Mucosa of descending colon (tissue), 3 donors: ENCODE data around the gene CTSE. TPM values are rescaled to one million over a fixed set of nuclear protein-coding genes. Genes with fewer than 3 reads are reported as not detected.
A peak's percentile ranks its signal among the peaks of the same experiment; 100 is the strongest.

ENCODE experiments used
- ATAC-seq: fragments of 200-7000 bp; cut with Tn5 transposase; one replicate; pipeline ENCODE4 v1.9.1; 2020; ENCODE audit warnings: mild to moderate bottlenecking, moderate library complexity
- DNase-seq, 3 donors: peaks; one replicate each; pipeline ENCODE4 v3.0.0-alpha.2; 2020
- H3K36me3 ChIP-seq: fragments of 200-600 bp; one replicate; pipeline ENCODE4 v1.8.0; 2021; ENCODE audit warnings: low read depth, mild to moderate bottlenecking
- H3K4me1 ChIP-seq: fragments of 200-600 bp; one replicate; pipeline ENCODE4 v1.8.0; 2021; ENCODE audit warnings: low read depth, mild to moderate bottlenecking
- H3K4me3 ChIP-seq: fragments of 200-600 bp; one replicate; pipeline ENCODE4 v1.8.0; 2021; ENCODE audit warnings: mild to moderate bottlenecking
- H3K9me3 ChIP-seq: fragments of 200-600 bp; one replicate; pipeline ENCODE4 v1.8.0; 2021; ENCODE audit warnings: mild to moderate bottlenecking
- CTCF ChIP-seq: fragments of 200-600 bp; IDR thresholded peaks from one replicate; pipeline ENCODE4 v1.8.0; 2022; ENCODE audit warnings: antibody characterized with exemption, mild to moderate bottlenecking
- intact Hi-C, 2 donors: fragments of 100-400 bp; cut with DNase I in 1 of 2; cut with micrococcal nuclease in 1 of 2; formaldehyde crosslinking; loops; one replicate each; pipeline versions ENCODE4 v1.11.0 to v1.11.1; 2022; cut with DNase I, micrococcal nuclease
- total RNA-seq, 3 donors: library from RNA; stranded (reverse); fragmentation: NEBNext Ultra II Directional in 2 of 3; extraction: Animal tissue kit (Norgen Biotek cat#: 25700) in 2 of 3; gene quantifications; one replicate each; pipeline versions ENCODE4 v1.2.1 to v1.2.4, GENCODE V29; 2021 to 2023
- donor health status: DM: no; HTN: no; CAD: no; lungs with moderate emphysema.
- donor health status: DM: no; HTN: no; CAD: no.
- donor health status: DM: no; HTN: yes; CAD: no.

The CTSE gene
- total RNA-seq, 3 donors from 2014 or later, result 6.5 to 26.1 (median 17.7) TPM

DNA sequence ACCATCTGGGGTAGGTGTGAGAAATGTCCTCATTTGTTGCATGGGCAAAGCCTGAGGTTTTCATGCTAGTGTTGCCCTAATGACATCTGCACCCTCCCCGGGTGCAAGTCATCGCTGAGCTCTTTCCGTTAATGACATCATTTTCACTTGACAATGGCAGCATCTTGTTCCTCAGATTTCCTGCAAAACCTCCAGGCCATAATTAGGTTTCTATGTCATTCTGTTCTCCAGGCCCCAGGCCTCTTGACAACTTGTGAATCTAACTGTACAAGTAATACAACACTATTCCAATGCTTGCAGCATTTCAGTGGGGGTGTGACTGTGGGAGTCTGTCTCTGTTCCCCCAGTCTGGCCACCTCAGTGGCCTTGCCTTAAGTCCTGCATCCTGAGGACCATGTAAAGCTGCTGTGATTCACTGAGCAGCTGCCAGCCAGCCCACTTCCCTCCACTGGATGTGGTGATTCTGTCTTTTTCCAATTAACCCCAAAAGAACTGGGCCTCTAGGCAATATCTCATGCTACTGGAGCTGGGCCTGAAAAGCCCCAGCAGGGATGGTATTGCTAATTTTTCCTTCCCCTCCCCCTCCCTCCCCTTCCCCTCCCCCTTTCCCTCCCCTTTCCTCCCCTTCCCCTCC is 43.3 kb downstream of the CTSE start:
- H3K9me3 ChIP-seq, result no peaks in the 10 kb centered on the region
- H3K36me3 ChIP-seq, result no peaks in the 10 kb centered on the region
- DNase-seq (no peak), ATAC-seq (no peak)
- no peak for TF ChIP-seq CTCF
- H3K4me3 ChIP-seq, result no peak overlapping the region
- intact Hi-C loops, result loop anchor here (5.0 to 10.0 kb wide), 2 partner anchors 124 to 127 kb away; no protein-coding TSS in a partner anchor
- no peaks in the 10 kb centered on the region for H3K4me1 ChIP-seq

DNA sequence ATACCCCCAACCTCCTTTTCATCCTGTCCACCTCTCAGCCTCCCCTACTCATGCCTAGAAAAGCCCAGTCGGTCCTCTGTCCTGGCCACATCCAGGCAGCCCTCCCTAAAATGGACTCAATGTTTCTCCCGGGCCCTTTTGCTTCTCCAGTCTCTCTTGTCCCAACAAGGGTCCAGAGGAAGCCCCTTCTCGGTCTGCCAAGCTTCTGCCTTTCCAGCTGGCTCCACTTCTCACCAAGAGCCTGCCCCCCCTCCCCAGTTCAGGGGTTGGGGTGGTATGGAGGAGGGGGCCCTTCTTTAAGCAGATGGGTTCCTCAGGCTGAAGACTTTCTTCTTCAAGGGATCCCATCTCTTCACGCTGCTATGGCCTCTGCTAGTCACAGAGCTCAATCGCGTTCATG is 44.4 kb downstream of the CTSE start:
- no peak for TF ChIP-seq CTCF
- DNase-seq (no peak), ATAC-seq (no peak)
- Histone ChIP-seq H3K9me3 (no peaks in the 10 kb centered on the region), H3K36me3 (no peaks in the 10 kb centered on the region), H3K4me3 (no peak overlapping the region), H3K4me1 (no peaks in the 10 kb centered on the region)
- intact Hi-C loops, result loop anchor here (5.0 kb wide), 2 partner anchors 62 to 187 kb away; no protein-coding TSS in a partner anchor

GRCh38 chr1:205978676-205979075 is 45.0 kb downstream of the CTSE start:
- Histone ChIP-seq H3K4me1 (no peaks in the 10 kb centered on the region), H3K9me3 (no peaks in the 10 kb centered on the region), H3K4me3 (no peak overlapping the region), H3K36me3 (no peaks in the 10 kb centered on the region)
- no peak for TF ChIP-seq CTCF
- ATAC-seq, result no peak
- intact Hi-C loops, result loop anchor here (5.0 kb wide), 2 partner anchors 61 to 186 kb away; no protein-coding TSS in a partner anchor
- no peak for DNase-seq

DNA sequence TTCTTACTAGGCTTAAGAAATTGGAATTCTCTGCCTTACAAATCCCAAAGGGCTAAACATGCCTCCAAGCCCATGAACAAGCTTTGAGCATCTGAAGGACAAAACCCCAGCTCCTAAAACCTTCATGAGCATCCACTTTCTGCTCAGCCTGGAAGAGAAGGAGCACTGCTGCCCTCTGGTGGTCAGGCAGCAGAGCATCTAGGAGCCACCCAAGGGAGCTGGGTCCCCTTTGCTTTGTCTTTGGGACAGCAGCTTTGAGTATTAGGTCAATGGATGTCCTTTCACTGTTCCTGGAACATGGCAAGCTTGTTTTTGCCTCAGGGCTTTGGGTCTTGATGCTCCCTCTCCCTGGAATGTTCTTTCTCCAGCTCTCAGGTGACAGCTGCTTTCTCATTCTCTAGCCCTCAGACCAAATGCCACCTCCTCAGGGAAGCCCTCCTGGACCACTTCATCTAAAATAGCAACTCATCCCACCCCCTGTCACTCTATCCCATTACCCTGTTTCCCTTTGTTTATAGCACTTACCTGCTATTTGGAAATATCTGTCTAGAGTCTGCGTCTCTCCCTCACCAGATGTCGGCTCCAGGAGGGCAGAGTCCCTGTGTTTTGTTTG is 46.2 kb downstream of the CTSE start:
- no peak overlapping the region for H3K4me3 ChIP-seq
- intact Hi-C loops, result loop anchor here (2.0 to 5.0 kb wide), 3 partner anchors 59 to 185 kb away; no protein-coding TSS in a partner anchor
- TF ChIP-seq CTCF, result peak; percentile 81
- ATAC-seq (peak; percentile 83), DNase-seq (peak in 2 of 3 donors; percentile 65 to 77)
- H3K36me3 ChIP-seq, result no peaks in the 10 kb centered on the region
- H3K9me3 ChIP-seq, result no peaks in the 10 kb centered on the region
- no peaks in the 10 kb centered on the region for H3K4me1 ChIP-seq

DNA sequence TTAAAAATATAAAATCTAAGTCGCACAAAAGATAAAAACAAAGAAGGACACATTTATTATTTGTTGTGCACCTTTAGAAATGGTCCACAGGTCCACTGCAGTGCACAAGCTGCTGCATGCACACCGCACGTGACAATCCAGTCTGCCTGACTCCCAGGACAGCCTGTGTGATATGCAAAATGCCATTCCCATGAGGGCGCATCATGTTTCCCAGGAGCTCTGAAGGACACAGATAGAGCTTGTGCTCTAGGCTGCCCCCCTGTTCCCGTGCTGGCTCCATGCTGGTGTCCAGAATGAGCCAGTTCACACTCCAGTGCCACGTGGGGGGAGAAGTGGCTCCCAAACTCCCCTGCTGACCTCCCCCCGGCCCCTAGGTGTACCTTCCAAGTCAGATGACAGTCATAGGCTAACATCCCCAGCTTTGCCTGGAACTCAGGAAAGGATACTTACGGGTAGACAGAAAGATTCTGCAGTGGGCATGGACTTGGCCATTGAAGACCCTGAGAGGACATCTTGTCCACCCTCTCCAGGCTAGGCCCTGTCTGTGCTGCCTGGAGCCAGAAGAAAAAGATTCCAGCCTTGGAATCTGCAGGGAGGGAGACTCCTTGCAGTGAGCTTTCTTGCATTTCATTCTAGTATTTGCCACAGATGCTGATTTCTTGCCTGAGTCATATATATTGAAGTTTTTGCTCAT is 46.8 kb downstream of the CTSE start:
- DNase-seq (no peak), ATAC-seq (peak; percentile 10)
- Histone ChIP-seq H3K4me1 (no peaks in the 10 kb centered on the region), H3K9me3 (no peaks in the 10 kb centered on the region), H3K36me3 (no peaks in the 10 kb centered on the region), H3K4me3 (no peak overlapping the region)
- no peak for TF ChIP-seq CTCF
- intact Hi-C loops, result loop anchor here (2.0 to 5.0 kb wide), 3 partner anchors 58 to 185 kb away; no protein-coding TSS in a partner anchor
